K562 (cell line): Measurements from ENCODE around the gene PIK3CD. TPM values are rescaled to one million over a fixed set of nuclear protein-coding genes. Genes with fewer than 3 reads are reported as not detected.

Experiments used
- ATF1 ChIP-seq, 2 experiments: fragments of 450-650 bp in 1 of 2; IDR thresholded peaks; 2 replicates each; pipeline ENCODE4 v1.6.1; 2016; ENCODE audit warnings: missing compliant biosample characterization in 1 of 2, missing genetic modification characterization in 1 of 2
- BACH1 ChIP-seq: fragments of 200-800 bp; sonication (Bioruptor generic); IDR thresholded peaks from 2 replicates; pipeline ENCODE4 v1.6.1; 2016; ENCODE audit warnings: missing genetic modification characterization, missing compliant biosample characterization
- CC2D1A ChIP-seq: fragments of 450-650 bp; IDR thresholded peaks from 2 replicates; pipeline ENCODE4 v1.6.1; 2017; ENCODE audit warnings: mild to moderate bottlenecking
- IFI16 ChIP-seq: fragments of 250-450 bp; sonication (Bioruptor Pico); IDR thresholded peaks from 2 replicates; pipeline ENCODE4 v2.1.2; 2022; ENCODE audit warnings: mild to moderate bottlenecking, inconsistent platforms
- NR2C2 ChIP-seq, 2 experiments: fragments of 200-800 bp in 1 of 2; sonication (Bioruptor generic) in 1 of 2; sonication (generic) in 1 of 2; formaldehyde crosslinking in 1 of 2; IDR thresholded peaks; 2 replicates each; pipeline versions ENCODE4 v1.6.1 to v1.8.0; 2016 to 2022; ENCODE audit warnings: mild to moderate bottlenecking in 1 of 2, missing compliant biosample characterization in 1 of 2, missing genetic modification characterization in 1 of 2, missing genetic modification reagents in 1 of 2
- NR4A1 ChIP-seq, 2 experiments: fragments of 250-450 bp in 1 of 2; fragments of 450-650 bp in 1 of 2; sonication (Bioruptor Pico) in 1 of 2; IDR thresholded peaks; 2 replicates each; pipeline versions ENCODE4 v1.4.0 to v1.6.1; 2016 to 2020; ENCODE audit warnings: mild to moderate bottlenecking in 2 of 2, missing compliant biosample characterization in 1 of 2, missing genetic modification characterization in 1 of 2, moderate library complexity in 1 of 2
- PTRF ChIP-seq: fragments of 450-650 bp; IDR thresholded peaks from 2 replicates; pipeline ENCODE4 v1.6.1; 2016; ENCODE audit warnings: mild to moderate bottlenecking, missing genetic modification characterization, missing compliant biosample characterization
- TOE1 ChIP-seq, 2 experiments: fragments of 450-650 bp in 1 of 2; sonication (generic) in 1 of 2; formaldehyde crosslinking in 1 of 2; IDR thresholded peaks; 2 replicates each; pipeline versions ENCODE4 v1.7.1 to v1.8.0; 2016 to 2022; ENCODE audit warnings: borderline replicate concordance in 2 of 2, mild to moderate bottlenecking in 2 of 2, antibody characterized with exemption in 1 of 2, inconsistent platforms in 1 of 2, low read depth in 1 of 2, missing genetic modification reagents in 1 of 2, moderate library complexity in 1 of 2
- ZNF143 ChIP-seq: sonication (generic); formaldehyde crosslinking; IDR thresholded peaks from 2 replicates; pipeline ENCODE4 v1.9.0; 2022; ENCODE audit warnings: mild to moderate bottlenecking, missing genetic modification reagents
- ZNF444 ChIP-seq: fragments of 250-450 bp; sonication (Bioruptor Pico); IDR thresholded peaks from 2 replicates; pipeline ENCODE4 v1.4.0; 2020; ENCODE audit warnings: mild to moderate bottlenecking, moderate library complexity
- polyA plus RNA-seq, 8 experiments: library from polyadenylated mRNA; depleted of rRNA in 4 of 8; stranded (reverse) in 5 of 8; unstranded in 3 of 8; fragments of >200 nt; fragmentation: Nextera tagmentation in 2 of 8; fragmentation: Illumina TruSeq in 1 of 8; extraction: Ambion mirVana in 2 of 8; extraction: Trizol in 1 of 8; gene quantifications; 2 replicates each; pipeline versions ENCODE4 v1.2.1 to v1.2.3, GENCODE V29; 2011 to 2014; ENCODE audit warnings: inconsistent platforms in 1 of 8, missing spikeins in 1 of 8
- total RNA-seq, 7 experiments: library from RNA; depleted of rRNA in 6 of 7; stranded (reverse); fragments of >200 nt in 6 of 7; fragmentation: Illumina TruSeq in 2 of 7; extraction: Trizol in 2 of 7; gene quantifications; 2 replicates each; pipeline versions ENCODE4 v1.2.1 to v1.2.3, GENCODE V29; 2011 to 2021; ENCODE audit warnings: low replicate concordance in 1 of 7
- TF ChIP-seq, protein P1 (sequence below), 2 experiments: fragments of 450-650 bp; formaldehyde crosslinking in 1 of 2; IDR thresholded peaks; 2 replicates each; pipeline versions ENCODE4 v1.4.0 to v1.6.1; 2014 to 2020; ENCODE audit warnings: mild to moderate bottlenecking in 2 of 2, borderline replicate concordance in 1 of 2, low read depth in 1 of 2
- TF ChIP-seq, protein P2 (sequence below): fragments of 450-650 bp; formaldehyde crosslinking; IDR thresholded peaks from 2 replicates; pipeline ENCODE4 v1.4.0; 2020; ENCODE audit warnings: mild to moderate bottlenecking, moderate library complexity

Gene PIK3CD
- total and polyA plus RNA-seq, 9 of the 15 experiments (the other 6 are each of a cell fraction or from before 2014, with no cell fraction given) = 1.8 to 20.8 (median 7.2) TPM

DNA sequence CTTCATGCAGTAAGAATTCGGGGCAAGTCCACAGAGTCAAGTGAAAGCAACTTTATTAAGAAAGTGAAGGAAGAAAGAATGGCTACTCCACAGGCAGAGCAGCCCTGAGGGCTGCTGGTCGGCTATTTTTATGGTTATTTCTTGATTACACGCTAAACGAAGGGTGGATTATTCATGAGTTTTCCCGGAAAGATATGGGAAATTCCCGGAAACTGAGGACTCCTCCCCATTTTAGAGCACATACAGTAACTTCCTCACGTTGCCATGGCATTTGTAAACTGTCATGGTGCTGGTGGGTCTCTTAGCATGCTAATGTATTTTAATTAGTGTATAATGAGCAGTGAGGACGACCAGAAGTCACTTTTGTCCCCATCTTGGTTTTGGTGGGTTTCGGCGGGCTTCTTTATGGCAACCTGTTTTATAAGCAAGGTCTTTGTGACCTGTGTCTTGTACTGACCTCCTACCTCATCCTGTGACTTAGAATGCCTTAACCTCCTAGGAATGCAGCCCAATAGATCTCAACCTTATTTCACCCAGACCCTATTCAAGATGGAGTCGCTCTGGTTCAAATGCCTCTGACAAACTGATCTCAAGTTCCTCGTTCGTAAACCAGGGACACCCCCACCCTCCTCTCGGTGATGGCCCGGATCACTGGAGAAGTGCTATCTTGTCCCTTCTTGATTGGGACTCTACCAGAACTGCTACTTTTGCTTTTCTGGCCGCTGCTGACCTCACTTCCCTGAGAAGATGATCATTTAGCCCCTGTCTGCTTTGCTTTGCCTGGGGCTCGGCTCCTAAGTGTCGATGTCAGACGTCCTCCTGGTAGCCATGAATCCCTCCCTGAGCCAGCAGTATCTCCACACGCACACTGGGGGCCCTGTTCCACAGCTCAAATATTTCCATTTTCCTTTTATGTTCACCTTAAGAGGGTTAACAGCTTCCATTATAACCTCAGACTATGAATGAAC is 123.5 kb downstream of the PIK3CD start (continued):
- TF ChIP-seq, protein P1, sequence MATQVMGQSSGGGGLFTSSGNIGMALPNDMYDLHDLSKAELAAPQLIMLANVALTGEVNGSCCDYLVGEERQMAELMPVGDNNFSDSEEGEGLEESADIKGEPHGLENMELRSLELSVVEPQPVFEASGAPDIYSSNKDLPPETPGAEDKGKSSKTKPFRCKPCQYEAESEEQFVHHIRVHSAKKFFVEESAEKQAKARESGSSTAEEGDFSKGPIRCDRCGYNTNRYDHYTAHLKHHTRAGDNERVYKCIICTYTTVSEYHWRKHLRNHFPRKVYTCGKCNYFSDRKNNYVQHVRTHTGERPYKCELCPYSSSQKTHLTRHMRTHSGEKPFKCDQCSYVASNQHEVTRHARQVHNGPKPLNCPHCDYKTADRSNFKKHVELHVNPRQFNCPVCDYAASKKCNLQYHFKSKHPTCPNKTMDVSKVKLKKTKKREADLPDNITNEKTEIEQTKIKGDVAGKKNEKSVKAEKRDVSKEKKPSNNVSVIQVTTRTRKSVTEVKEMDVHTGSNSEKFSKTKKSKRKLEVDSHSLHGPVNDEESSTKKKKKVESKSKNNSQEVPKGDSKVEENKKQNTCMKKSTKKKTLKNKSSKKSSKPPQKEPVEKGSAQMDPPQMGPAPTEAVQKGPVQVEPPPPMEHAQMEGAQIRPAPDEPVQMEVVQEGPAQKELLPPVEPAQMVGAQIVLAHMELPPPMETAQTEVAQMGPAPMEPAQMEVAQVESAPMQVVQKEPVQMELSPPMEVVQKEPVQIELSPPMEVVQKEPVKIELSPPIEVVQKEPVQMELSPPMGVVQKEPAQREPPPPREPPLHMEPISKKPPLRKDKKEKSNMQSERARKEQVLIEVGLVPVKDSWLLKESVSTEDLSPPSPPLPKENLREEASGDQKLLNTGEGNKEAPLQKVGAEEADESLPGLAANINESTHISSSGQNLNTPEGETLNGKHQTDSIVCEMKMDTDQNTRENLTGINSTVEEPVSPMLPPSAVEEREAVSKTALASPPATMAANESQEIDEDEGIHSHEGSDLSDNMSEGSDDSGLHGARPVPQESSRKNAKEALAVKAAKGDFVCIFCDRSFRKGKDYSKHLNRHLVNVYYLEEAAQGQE (IDR thresholded peaks at IDR 0.05; ENCODE audit: borderline replicate concordance) = no peak
- TF ChIP-seq, protein P1 (CRISPR knock-in tag; IDR thresholded peaks at IDR 0.05; ENCODE audit: low read depth) = 0 out of 2 replicates have a peak, but pooled peaks have one; percentile 41
- TF ChIP-seq IFI16 (CRISPR knock-in tag) (peak; percentile 58; the same call in 1 of the 2 replicates), TOE1 (IDR thresholded peaks at IDR 0.05; ENCODE audit: borderline replicate concordance) (no peak), TOE1 (CRISPR knock-in tag; IDR thresholded peaks at IDR 0.05; ENCODE audit: borderline replicate concordance, low read depth) (no peak), ZNF444 (CRISPR knock-in tag) (peak; percentile 39; the same call in 1 of the 2 replicates), CC2D1A (peak; percentile 73), NR2C2 (CRISPR knock-in tag; IDR thresholded peaks at IDR 0.05) (no peak), NR2C2 (tag; IDR thresholded peaks at IDR 0.05) (peak; percentile 54), ATF1 (CRISPR knock-in tag; IDR thresholded peaks at IDR 0.05) (no peak), ATF1 (tag; IDR thresholded peaks at IDR 0.05) (0 out of 2 replicates have a peak, but pooled peaks have one; percentile 48), NR4A1 (CRISPR knock-in tag; IDR thresholded peaks at IDR 0.05) (no peak), NR4A1 (tag; IDR thresholded peaks at IDR 0.05) (peak; percentile 97), PTRF (tag) (peak; percentile 93), BACH1 (tag) (peak; percentile 75; the same call in 1 of the 2 replicates), ZNF143 (CRISPR knock-in tag) (no peak)
- TF ChIP-seq, protein P2, sequence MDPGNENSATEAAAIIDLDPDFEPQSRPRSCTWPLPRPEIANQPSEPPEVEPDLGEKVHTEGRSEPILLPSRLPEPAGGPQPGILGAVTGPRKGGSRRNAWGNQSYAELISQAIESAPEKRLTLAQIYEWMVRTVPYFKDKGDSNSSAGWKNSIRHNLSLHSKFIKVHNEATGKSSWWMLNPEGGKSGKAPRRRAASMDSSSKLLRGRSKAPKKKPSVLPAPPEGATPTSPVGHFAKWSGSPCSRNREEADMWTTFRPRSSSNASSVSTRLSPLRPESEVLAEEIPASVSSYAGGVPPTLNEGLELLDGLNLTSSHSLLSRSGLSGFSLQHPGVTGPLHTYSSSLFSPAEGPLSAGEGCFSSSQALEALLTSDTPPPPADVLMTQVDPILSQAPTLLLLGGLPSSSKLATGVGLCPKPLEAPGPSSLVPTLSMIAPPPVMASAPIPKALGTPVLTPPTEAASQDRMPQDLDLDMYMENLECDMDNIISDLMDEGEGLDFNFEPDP (CRISPR knock-in tag) = 0 out of 2 replicates have a peak, but pooled peaks have one; percentile 17
